T-helper 1 cell treated with Interleukin-12 subunit alpha and Interleukin-12 subunit beta and Interleukin-4 antibody, amounts not matched to agents 30 ng/mL and 1 ng/mL, for 36 hours (primary cell): ENCODE results near the gene ADAM20. TPM values are rescaled to one million over a fixed set of nuclear protein-coding genes. Genes with fewer than 3 reads are reported as not detected.
"Not testable (repeated sequence)": the region's sequence is repeated elsewhere in the genome, so short reads cannot be mapped to it uniquely, and the experiment has no call there.

Experiments used
- intact Hi-C: fragments of 100-400 bp; cut with micrococcal nuclease; formaldehyde crosslinking; loops from one replicate; pipeline ENCODE4 v1.15.1; 2024
- total RNA-seq: library from RNA; stranded (reverse); gene quantifications from 2 replicates; pipeline ENCODE4 v1.2.3, GENCODE V29; 2022

ADAM20 gene
- total RNA-seq, result 0.51 and 0.56 TPM in 2 replicates

DNA sequence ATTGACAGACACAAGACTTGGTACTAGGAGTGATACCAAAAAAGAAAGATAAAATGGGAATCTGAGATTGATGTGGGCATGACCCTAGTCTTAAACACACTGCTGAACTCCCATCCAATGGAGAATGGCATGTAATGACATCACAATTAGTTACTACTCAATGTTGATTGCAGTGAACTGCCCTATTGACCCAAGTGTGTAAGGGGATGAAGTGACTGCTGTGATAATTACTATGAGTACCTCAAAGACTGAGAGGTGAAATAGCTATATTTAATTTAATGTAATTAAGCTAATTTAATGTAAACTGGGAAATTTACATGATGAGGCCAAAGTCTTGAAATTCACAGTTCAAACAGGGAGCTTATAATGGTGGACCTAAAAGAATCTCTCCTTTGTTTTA lies at the start of gene ADAM20:
Gene ADAM20 (minus strand): TSS at position 101 of the 400 bp plus-strand sequence. CDS start 10,247 bp downstream, outside the sequence.
- intact Hi-C loops, result no loop called here

DNA sequence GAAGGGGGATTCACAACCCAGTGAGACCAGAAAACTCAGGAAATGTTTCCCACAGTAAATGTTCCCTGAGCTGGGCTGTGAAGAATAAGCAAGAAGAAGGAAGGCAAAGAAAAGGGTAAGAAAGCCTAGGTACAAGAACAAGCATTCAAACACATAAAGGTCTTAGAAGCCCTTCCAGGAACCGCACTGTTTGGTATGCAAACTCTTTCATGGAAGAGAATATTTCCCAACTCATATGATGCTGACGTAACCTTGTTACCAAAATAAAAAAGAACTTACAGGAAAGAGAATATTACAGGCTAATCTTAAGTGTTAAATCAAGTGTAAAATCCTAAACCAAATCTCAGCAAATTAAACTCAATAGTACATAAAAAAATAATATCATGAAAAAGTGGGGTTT lies 42.1 kb upstream of the ADAM20 start:
- intact Hi-C loops, result no loop called here

DNA sequence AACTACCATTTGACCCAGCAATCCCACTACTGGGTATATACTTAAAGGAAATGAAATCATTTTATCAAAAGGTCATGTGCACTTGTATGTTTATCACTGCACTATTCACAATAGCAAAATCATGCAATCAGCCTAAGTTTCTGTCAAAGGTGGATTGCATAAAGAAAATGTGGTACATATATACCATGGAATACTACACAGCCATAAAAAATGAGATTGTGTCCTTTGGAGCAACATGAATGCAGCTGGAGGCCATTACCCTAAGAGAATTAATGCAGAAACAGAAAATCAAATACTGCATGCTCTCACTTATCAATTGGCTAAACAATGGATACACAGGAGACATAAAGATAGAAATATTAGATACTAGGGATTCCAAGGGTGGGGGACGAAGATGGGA lies 38.2 kb upstream of the ADAM20 start:
- intact Hi-C loops, result no loop called here

DNA sequence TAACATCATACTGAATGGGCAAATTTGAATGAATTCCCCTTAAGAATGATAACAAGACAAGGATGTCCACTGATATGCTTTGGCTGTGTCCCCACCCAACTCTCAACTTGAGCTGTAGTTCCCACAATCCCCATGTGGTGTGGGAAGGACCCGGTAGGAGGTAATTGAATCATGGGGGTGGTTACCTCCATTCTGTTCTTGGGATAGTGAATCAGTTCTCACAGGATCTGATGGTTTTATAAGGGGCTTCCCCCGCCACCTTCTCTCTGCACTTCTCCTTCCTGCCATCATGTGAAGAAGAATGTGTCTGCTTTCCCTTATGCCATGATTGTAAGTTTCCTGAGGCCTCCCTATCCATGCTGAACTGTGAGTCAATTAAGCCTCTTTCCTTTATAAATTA lies 36.3 kb upstream of the ADAM20 start:
- intact Hi-C loops, result no loop called here

DNA sequence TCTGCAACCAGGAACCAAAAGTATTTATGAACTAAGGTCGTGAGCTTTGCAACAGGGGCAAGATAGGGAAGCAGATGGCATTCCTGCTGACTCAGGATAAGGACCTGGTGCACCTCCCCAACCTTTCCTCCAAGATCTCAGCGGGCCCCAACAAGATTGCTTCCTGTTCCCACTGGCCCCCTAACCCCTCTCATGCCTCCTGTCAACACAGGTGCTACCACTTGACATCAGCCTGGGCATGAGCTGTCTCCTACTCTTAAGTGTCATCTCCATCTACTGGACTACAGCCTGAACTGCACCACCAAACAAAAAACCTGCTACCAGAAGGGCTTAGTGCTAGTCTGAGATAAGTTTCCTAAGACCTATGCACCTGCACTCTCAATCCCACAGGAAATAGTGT lies 33.0 kb upstream of the ADAM20 start:
- intact Hi-C loops, result loop anchor here (1.0 kb wide), 2 partner anchors 480 to 749 kb away; no protein-coding TSS in a partner anchor

DNA sequence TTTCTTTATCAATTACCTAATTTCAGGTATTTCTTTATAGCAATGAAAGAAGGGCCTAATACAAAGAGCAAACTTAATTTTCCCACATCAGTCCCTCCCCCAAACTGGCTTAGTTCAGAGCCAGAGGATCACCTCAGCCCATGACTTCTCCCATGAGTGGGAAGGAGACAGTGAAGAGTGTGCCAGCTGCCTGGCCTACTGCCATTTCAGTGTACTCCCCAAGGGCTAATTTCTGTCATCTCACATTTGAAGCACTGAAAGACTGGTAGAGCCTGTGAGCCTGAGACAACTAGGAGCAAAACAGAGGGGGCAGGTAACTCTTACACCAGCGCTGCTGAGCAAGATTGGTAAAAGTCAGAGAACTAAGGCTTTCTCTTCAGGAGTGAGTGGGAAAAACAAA lies 29.1 kb upstream of the ADAM20 start:
- intact Hi-C loops, result no loop called here

DNA sequence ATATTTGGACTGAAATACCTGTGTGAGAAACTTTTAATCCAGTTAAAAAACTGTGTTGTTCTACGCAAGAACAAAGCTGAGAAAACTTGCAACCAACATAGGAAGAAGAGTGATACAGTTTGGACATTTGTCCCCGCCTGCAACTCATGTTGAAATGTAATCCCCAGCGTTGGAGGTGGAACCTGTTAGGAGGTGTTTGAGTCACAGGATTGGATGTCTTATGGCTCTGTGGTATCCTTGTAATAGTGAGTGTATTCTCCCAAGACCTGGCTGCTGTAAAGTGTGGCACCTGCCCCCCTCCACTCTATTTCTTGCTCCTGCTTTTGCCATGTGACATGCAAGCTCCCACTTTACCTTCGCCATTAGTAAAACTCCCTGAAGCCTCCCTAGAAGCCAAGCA lies 28.6 kb upstream of the ADAM20 start:
- intact Hi-C loops, result no loop called here

DNA sequence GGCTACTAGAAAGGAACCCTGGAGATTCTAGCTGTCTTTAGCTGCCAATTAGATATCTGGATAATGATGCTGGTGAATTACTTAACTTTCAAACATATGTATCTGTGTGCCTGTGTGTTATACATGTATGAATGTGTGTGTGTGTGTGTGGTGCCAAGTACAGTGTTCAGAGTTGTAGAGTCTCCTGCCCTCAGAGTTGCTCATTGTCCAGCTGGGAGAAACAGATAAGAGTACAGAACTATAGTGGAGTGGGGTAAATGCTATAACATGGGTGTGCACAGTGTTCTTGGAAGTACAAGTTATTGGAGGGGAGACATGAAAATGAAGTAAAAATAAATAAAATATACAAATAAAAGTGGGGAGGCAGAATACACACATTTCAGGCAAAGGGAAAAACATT lies 23.6 kb upstream of the ADAM20 start:
- intact Hi-C loops, result no loop called here

DNA sequence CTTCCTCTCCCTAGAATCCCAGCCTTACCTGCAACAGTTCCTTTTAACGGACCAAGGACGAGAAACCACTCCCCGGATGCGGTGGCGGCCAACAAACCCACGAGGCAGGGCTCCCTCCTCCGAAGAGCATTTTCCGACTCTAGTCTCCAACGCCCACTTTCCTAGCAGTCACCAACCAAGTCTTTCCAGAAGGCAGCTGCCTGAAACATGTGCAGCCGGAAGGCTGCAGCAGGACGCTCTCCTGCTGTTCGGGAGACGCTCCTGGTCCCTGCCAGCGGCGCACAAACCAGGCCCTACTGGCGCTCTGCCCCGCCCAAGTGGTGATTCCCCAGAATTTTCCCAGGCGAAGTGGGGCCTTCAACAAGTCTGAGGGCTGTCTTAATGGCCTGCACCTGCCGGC lies 21.1 kb upstream of the ADAM20 start:
- intact Hi-C loops, result no loop called here

DNA sequence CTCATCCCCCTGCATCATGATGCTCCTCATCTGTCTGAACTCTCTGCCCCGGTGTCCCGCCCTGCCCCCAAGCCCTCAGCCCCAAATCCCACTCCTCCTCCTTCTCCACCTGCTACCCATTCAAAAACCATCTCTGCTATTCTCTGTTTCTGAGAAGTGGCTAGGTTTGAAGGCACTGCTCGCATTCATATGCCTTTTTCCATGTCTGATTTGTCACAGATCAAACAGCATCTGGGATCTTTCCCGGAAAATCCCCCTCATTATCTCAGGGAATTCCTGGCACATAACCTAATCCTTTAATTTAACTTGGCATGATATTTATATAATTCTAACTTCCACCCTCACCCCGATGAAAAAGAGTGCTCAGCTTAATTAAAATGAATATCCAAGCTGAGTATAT lies 3.3 kb upstream of the ADAM20 start:
- intact Hi-C loops, result no loop called here

DNA sequence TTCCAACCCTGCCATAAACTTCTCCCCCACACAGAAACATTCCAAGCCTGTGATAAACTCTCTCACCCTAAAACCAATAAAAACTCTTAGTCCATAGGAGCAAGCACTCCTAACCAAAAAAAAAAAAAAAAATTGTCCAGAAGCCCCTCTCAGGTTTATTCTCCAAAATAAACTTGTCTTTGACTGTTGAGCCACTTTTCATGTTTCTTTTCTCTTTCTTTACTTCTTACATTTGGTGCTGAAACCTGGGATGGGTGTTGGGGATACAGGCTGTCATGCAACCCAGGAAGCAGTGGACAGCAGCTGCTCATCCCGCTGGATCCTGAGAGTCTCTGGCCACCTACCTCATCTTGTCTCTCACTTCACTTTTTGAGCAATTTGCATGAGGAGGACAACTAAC lies 2.0 kb upstream of the ADAM20 start:
- intact Hi-C loops, result no loop called here

DNA sequence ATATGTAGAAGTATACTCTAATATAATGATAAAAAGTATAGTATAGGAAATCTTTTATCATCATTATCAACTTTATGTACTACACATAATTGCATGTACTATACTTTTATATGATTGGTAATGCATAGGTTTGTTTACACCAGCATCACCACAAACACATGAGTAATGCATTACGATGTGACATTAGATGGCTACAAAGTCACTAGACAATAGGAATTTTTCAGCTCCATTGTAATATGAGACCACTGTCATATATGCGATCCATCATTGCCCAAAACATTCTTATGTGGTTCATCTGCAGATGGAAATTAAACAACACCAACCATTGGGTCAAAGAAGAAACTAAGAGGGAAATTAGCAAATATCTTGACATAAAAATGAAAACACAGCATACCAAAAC lies 4.4 kb downstream of the ADAM20 start:
- intact Hi-C loops, result no loop called here

DNA sequence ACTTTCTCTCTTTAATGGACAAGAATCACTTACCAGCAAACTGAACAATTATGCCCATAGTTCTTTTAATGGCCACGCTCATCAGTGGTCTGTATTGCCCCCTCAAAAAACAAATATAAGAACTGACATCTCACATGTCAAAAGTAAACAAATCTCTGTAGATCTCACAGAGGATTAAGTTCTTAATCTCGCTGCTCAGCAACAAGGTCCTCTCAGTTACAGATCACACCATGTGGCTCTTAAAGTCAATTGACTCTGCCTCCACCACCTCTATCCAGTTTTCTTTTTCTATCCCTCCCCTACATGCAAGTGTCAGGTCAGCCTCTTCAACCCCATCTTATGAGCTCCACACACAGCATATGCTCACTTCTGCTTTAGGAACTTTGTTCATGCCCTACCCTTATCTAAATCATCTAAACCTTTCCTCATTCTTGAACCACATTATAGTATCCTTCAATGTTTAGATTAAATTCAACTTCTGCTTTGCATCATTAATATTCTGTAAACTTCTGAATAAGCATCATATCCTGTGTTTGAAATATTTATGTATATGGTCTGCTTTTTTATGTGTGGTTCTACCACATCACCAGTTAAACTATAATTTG lies 7.2 kb downstream of the ADAM20 start:
- intact Hi-C loops, result no loop called here

DNA sequence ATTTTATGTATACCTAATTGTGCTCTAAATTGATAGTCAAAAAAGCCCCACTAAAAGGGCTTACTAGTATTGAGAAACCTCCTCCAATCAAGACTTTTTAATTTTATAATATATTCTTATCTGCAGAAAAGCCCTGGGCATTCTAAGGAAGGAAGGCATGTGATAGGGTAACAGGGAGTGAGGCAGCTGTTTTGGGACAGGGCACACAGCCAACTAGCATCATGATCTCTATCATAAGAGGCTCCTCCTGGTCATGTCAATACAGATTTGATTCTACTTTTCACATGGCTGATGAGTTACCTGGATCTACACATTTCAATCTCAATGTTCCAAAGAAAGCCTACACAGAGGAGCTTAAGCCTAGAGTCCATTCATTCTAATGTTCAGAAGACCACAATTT lies 9.1 kb downstream of the ADAM20 start:
- intact Hi-C loops, result no loop called here

DNA sequence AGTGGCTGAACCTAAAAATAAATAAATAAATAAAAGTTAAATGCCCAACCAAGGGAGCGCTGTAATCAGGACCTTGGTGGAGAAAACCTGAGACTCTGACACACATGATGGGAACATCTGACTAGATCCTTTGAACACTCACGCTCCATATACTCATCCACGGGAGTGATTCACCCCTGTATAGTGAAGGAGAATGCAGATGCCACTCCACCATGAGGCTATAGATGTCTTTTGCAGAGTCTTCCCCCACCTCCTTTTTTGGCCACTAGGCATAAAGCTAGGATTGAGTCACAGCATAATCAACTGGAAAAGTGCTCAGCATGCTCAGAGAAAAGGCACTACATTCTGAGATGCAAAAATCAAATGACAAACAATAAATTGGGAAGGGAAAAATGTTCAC lies 19.0 kb downstream of the ADAM20 start:
- intact Hi-C loops, result no loop called here

DNA sequence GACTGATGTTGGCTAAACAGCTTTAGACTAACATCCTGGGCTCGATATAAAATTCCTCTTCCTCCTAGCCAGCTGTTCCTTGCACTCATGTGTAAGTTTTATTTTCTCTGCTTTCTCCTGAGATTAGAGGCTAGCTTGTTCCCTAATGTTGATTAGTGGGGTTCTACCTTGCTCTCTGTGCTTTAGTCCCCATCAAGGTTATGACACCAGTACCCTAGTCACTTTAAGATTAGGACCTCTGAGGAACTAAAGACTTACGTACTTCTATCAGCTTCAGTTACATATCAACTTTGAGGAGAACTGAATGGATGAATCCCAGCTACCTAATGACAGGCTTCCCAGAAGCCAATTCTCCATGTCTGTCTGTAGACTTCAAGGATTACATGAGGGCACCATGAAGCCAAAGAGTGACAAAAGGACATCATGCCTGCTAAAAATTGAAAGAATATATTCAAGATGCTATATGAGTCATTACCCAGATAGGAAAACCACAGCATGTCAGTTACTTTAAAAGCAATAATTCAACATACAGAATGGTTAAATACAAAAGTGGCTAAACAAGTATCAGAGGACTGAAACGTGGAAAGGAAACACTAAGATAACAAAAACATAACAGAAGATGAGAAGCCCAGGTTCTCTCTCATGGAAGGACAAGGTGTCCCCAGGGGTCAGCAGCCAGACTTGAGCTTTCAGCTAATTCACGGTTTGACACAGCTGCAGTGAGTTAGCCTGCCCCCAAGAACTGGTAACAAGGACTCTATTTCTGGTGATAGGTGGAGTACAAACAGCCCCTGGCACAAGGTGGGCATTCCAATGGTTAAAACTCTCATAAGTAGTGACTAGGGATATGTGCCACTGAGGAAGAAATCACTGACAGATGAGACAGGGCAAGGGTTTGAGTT lies 20.4 kb downstream of the ADAM20 start:
- intact Hi-C loops, result no loop called here

DNA sequence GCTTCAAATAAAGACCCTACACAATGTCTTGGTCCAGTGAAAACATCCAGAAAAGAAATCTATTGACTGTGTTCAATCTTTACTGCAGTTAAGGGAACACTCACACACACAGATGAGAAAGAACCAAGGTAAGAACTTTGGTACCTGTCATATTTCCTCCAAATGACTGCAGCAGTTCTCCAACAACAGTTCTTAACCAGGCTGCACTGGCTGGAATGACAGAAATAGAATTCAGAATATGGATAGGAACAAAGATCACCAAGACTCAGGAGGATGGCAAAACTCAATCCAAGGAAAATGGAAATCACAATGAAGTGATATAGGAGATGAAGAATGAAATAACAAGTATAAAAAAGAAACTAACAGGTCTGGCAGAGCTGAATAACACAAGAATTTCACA lies 36.6 kb downstream of the ADAM20 start:
- intact Hi-C loops, result no loop called here

DNA sequence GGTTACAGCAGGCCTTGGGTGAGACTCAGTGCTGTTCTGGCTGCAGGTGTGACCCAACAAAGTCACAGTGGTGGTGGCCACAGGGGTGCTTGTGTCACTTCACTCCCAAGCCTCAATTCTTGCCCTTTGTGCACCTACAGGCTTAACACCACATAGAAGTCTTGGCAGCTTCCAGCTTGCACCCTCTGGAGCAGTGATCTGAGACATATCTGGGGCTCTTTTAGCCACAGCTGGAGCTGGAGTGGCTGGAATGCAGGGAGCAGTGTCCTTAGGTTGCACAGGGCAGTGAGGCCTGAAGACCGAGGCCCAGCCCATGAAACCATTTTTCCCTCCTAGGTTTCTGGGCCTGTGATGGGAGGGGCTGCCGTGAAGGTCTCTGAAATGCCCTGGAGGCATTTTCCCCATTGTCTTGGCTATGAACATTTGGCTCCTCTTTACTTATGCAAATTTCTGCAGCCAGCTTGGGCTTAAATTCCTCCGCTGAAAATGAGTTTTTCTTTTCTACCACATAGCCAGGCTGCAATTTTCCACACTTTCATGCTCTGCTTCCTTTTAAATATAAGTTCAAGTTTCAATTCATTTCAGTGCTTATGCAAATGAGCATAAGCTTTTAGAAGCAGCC lies 45.1 kb downstream of the ADAM20 start:
- intact Hi-C loops, result no loop called here

DNA sequence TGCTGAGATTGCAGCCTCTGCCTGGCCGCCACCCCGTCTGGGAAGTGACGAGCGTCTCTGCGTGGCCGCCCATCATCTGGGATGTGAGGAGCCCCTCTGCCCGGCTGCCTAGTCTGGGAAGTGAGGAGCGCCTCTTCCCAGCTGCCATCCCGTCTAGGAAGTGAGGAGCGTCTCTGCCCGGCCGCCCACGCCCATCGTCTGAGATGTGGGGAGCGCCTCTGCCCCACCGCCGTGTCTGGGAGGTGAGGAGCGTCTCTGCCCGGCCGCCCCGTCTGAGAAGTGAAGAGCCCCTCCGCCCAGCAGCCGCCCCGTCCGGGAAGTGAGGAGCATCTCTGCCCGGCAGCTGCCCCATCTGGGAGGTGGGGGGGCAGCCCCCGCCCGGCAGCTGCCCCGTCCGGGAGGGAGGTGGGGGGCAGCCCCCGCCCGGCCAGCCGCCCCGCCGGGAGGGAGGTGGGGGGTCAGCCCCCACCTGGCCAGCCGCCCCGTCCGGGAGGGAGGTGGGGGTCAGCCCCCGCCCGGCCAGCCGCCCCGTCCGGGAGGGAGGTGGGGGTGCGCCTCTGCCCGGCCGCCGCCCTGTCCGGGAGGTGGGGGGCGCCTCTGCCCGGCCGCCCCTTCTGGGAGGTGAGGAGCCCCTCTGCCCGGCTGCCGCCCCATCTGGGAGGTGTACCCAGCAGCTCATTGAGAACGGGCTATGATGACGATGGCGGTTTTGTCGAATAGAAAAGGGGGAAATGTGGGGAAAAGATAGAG lies 57.3 kb downstream of the ADAM20 start:
- intact Hi-C loops, result not testable (repeated sequence)

DNA sequence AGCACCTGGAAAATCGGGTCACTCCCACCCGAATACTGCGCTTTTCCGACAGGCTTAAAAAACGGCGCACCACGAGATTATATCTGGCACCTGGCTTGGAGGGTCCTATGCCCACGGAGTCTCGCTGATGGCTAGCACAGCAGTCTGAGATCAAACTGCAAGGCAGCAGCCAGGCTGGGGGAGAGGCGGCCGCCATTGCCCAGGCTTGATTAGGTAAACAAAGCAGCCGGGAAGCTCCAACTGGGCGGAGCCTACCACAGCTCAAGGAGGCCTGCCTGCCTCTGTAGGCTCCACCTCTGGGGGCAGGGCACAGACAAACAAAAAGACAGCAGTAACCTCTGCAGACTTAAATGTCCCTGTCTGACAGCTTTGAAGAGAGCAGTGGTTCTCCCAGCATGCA lies 59.3 kb downstream of the ADAM20 start:
- intact Hi-C loops, result not testable (repeated sequence)

DNA sequence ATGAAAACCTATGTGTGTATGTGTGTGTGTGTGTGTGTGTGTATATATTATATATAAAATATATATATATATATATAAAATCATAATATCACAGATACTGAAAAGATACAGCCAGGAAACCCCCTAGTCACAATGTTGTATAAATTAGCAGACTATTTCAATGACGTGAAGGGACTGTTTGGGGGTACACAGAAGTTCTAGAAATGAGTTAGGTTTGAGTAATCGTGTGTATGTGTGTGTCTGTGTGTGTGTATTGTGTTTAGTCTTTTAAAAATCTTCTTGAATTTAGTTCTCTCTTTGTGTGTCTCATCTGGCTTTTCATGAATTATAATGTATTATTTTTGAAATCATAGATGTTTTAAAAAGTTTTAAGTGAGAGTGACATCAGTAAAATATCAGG lies 61.0 kb downstream of the ADAM20 start:
- intact Hi-C loops, result no loop called here
